GM19468 (cell line): ENCODE data around the gene CSNK2B.

Experiments
- ATAC-seq: cut with Tn5 transposase; IDR thresholded peaks from one replicate; pipeline ENCODE4 v1.9.1; 2021; ENCODE audit warnings: mild to moderate bottlenecking, moderate library complexity, moderate number of reproducible peaks; ENCODE audit not compliant: unreplicated experiment; ENCODE audit errors: extremely low read depth

The CSNK2B gene

GRCh38 chr6:31660381-31661261 is 5.3 kb upstream of the CSNK2B start, which contains the start of gene C6orf47:
C6orf47 (minus strand) TSS chr6:31660778; CDS start chr6:31659947, 831 bp downstream.
- ATAC-seq = peak; percentile 40

- ATAC-seq = no peak
Measured at GRCh38 chr6:31661262-31662123, 4.4 kb upstream of the CSNK2B start.

GRCh38 chr6:31662124-31662723 is 3.7 kb upstream of the CSNK2B start:
- ATAC-seq = no peak

GRCh38 chr6:31663126-31663960 is 2.5 kb upstream of the CSNK2B start:
- ATAC-seq = no peak

- no peak for ATAC-seq
Measured at GRCh38 chr6:31663961-31664789, 1.7 kb upstream of the CSNK2B start.

- no peak for ATAC-seq
Measured at GRCh38 chr6:31664790-31665500, 935 bp upstream of the CSNK2B start, which contains the start of gene GPANK1. GPANK1 (minus strand) TSS chr6:31664997; CDS start chr6:31664478, 519 bp downstream.

- no peak for ATAC-seq
Measured at GRCh38 chr6:31666337-31666965, 571 bp downstream of the CSNK2B start.

GRCh38 chr6:31669676-31670075 is 3.8 kb downstream of the CSNK2B start, which contains the start of gene LY6G5B:
LY6G5B (plus strand) TSS chr6:31669976; CDS start chr6:31670951, 975 bp downstream.
- ATAC-seq = no peak

GRCh38 chr6:31676322-31676903 is 10.5 kb downstream of the CSNK2B start:
- ATAC-seq = no peak

- ATAC-seq = no peak
Measured at GRCh38 chr6:31676904-31677303, 11.0 kb downstream of the CSNK2B start.

GRCh38 chr6:31677955-31678354 is 12.1 kb downstream of the CSNK2B start:
- ATAC-seq = no peak

- ATAC-seq = no peak
Measured at GRCh38 chr6:31680226-31681134, 14.6 kb downstream of the CSNK2B start, which contains the start of gene LY6G5C. LY6G5C (minus strand) TSS chr6:31681067; CDS start chr6:31680373, 694 bp downstream.

GRCh38 chr6:31681135-31681671 is 15.3 kb downstream of the CSNK2B start:
- ATAC-seq = no peak

GRCh38 chr6:31683591-31683990 is 17.7 kb downstream of the CSNK2B start:
- no peak for ATAC-seq

GRCh38 chr6:31686483-31686882 is 20.6 kb downstream of the CSNK2B start:
- ATAC-seq = no peak

- no peak for ATAC-seq
Measured at GRCh38 chr6:31687321-31687720, 21.4 kb downstream of the CSNK2B start.
